Ecto neural progenitor cell (in vitro differentiated cells): ENCODE data around the gene DOCK4.

Source experiments
- DNase-seq: peaks from one replicate; pipeline ENCODE4 v3.0.0-alpha.2; 2018; ENCODE audit warnings: low spot score

Gene DOCK4

DNA sequence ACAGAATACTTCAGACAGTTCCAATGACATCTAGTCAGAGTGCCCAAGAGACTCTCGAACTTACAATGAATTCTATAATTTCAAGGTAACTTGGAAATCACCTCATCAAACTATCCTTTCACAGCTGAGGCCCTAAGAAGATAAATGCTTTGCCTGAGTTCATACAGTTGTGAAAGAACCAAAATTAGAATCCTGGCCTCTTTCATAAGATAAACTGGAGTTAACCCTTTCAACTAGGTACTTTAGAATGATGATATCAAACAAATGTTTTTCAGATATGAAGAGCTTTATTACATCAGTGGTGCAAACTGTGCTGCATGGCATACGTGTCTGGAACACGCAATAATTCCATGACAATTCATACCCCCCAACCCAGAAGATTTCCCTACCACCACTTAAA is 17.9 kb downstream of the DOCK4 start:
- no peak for DNase-seq

DNA sequence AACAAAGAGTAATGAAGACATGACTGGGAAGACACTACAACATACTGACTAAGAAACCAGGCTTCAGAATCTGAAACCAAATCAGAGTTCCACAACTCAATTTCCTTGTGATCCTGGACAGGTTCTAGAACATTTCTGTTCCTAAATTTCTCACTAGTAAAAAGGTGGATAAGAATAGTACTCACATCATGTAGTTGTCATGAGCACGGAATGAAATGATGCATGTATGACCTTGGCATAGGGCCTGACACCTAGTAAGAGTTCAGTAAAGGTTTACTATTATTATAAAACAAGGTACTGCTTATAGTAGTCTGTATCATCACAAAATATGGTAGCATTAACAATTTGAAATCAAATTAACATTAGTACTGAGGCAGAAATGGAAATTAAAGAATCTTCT is 19.9 kb downstream of the DOCK4 start:
- no peak for DNase-seq

GRCh38 chr7:112185005-112185834 is 21.0 kb downstream of the DOCK4 start:
- DNase-seq = no peak

DNA sequence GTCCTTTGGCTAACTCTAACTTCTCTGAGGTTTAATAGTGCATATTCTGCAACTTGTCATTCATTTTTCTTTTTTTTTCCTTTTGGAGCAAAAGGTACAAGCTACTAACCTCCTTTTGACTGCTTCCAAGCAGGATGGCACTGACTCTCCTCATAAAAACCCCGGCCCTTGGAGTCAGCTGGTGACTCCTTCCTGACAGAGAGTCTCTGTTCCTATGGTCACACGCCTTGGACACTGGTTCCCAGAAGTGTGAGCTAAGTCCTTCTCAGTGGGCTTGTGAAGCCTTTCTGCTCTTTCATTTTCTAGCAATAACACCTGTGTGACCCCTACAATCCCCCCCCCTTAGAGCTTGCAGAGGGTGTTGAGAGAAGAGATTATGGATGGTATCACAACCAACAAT is 21.7 kb downstream of the DOCK4 start:
- DNase-seq = no peak

- no peak for DNase-seq
Measured at GRCh38 chr7:112183266-112183665, 22.9 kb downstream of the DOCK4 start.

DNA sequence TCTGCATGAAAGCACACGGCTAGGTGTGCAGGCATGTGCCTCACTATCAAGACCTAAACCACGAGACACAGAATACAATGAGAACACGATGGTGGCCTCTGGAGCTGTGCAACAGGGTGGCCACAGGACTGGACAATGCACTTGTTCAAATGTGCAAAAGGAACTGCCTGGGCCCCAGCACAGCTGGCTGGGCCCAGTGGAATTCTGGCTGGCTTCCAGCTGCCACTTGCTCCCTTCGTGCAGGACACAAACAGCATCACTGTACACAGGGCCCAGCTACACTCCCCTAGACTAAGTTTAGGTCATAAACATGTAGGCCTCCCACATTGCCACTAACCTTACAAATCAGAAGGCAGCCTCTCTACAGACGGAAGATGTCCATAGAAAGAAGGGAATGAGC is 23.4 kb downstream of the DOCK4 start:
- no peak for DNase-seq

- no peak for DNase-seq
Measured at GRCh38 chr7:112180223-112180622, 26.0 kb downstream of the DOCK4 start.

DNA sequence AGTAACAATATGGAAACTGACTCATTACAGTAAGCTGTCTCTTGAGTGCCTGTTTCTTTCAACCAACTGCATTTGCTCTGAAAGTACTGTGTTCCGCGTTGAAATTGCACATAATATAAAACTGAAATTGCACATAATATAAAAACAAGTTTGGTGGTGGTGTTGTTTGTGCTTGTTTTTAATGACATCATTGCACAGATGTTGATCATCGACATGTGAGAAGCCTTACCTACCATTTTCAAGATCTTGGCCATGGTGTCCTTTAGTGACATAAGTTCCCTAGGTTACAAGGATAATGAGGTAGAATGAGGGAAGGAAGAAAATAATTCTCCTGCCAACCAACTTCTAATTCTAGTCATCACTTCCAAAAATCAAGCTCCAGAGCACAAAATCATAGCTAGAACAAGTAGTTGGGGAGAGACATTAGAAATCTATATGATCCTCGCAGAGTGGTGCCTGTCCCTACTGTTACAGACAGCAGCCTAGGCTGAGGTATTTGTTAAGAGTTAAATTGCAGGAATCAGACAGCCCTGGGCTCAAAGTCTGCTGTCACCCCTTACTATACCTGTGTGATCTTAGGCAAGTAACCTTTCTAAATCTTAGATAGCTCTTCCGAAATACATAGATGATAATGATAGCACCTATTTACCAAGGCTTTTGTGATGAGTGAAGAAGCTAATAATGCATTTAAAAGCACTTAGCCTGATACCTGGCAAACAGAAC is 29.3 kb downstream of the DOCK4 start:
- DNase-seq = no peak

DNA sequence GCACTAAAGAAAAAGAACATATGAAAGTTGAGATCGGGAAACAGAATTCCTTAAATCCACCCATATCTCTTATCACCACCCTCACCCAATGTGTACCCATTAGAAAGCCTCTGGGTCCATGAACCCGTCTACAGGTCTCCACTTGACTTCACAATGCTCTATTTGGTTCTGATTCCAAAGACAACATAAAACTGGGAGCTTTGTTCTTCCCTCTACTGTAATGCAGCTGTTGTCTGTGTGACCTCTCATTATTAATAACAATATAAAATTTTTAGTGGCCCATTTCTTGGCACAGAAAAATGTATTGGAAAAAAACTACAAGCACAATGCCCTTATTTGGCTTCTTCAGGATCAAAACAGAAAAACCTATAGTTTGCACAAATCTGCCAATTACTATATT is 30.0 kb downstream of the DOCK4 start:
- DNase-seq = no peak

GRCh38 chr7:112174192-112174591 is 32.0 kb downstream of the DOCK4 start:
- no peak for DNase-seq

DNA sequence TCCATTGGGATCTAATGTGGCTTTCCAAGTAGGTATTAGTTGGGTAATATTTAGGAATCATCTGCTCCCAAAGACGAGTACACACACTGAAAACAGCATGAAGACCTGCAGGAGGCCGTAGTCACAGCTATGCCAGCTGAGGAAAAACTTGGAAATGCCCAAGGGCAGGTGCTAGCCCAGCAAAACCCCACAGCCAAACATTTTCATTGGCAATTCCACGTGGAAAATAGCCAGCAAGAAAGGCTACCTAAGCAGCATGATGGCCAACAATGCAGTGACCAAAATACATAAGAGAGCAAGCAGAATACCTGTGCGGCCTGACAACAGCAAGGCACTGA is 32.7 kb downstream of the DOCK4 start:
- DNase-seq = no peak

- no peak for DNase-seq
Measured at GRCh38 chr7:112172870-112173567, 33.2 kb downstream of the DOCK4 start.

GRCh38 chr7:112171673-112172072 is 34.5 kb downstream of the DOCK4 start:
- DNase-seq = no peak

DNA sequence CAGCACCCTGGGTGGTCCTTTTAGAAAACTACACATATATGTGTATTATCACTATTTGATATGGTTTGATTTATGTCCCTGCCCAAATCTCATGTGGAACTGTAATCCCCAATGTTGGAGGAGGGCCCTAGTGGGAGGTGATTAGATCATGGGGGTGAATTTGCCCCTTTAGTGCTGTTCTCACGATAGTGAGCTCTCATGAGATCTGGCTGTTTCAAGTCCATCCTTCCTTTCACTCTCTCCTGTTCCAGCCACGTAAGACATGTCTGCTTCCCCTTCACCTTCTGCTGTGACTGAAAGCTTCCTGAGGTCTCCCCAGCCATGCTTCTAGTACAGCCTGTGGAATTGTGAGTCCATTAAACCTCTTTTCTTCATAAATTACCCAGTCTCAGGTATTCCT is 37.3 kb downstream of the DOCK4 start:
- DNase-seq = no peak

GRCh38 chr7:112167147-112167546 is 39.1 kb downstream of the DOCK4 start:
- no peak for DNase-seq

GRCh38 chr7:112162784-112163506 is 43.3 kb downstream of the DOCK4 start:
- DNase-seq = no peak

DNA sequence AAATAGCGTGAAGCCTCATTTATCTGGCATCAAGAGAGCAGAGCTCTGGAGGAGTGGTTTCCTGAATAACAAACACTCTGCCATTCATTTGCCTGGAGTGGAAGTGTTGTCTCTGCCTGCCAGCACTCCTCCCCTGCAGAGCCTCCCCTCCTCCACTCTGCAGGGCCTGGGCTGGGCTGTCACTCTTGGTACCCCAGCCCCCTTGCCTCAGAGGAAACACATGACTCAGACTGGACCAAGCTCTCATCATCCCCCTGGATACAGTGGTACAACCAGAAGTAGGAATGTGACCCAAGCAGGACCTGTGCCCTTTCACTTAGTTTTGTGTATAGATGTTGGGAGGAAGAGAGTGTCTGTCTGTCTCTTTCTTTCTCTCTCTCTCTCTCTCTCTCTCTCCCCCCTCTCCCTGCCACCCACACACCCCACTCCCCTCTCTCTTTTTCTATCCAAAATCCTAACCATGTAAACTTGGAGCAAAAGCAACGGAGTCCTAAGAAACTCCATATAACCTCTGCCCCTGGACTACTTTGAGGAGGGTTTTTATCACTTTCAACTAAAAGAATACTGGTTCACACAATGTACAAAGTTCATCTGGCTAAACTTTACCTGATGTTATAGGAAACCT is 43.9 kb downstream of the DOCK4 start:
- peak; percentile 83 for DNase-seq

GRCh38 chr7:112161253-112162141 is 44.7 kb downstream of the DOCK4 start:
- no peak for DNase-seq

DNA sequence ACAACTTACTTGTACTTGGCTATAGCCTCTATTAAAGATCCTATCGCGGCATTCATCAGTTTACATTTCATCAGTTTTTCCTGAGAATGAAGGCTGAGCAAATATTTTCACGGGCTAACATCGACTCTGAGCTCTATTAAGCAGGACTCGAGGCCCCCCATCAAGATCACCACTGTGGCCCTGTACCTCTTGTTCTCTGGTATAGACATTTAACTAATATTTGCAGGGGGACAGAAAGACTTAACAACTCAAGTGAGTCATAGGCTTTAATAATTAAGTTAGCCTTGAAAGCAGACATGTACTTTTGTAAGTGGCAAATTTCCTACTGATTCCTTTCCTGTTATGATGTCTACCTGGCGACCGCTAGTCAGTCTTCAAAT is 45.4 kb downstream of the DOCK4 start:
- DNase-seq = no peak

DNA sequence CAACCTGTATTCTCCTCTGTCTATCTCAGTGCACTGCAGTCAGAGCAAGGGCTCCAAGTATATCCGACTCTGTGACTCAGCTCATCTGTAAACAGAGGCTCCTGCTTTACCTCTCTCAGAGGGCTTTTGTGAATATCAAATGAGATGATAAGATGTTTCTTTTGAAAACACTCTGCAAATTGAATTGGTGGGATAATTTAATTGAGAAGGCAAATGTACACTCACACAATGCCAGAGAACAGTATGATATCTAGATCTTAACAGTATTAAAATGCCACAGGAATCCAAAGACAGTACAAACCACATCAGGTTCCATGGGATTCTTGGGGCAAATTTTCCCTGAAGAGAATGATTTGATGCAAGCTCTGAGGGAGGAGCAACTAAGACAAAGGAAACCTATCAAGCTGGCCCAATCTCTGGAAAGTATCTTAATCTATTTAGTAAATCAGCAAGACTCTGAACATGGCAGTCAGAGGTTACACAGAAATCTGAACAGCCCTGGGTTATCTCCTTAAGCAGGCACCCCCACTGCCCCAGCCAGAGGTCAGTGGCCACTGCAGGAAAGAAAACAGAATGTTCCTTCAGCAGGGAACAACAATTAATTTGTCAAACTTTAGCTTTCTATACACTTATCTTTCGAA is 45.9 kb downstream of the DOCK4 start:
- DNase-seq = no peak
